ENCODE measurements around the gene NRXN3.

Gene NRXN3

DNA sequence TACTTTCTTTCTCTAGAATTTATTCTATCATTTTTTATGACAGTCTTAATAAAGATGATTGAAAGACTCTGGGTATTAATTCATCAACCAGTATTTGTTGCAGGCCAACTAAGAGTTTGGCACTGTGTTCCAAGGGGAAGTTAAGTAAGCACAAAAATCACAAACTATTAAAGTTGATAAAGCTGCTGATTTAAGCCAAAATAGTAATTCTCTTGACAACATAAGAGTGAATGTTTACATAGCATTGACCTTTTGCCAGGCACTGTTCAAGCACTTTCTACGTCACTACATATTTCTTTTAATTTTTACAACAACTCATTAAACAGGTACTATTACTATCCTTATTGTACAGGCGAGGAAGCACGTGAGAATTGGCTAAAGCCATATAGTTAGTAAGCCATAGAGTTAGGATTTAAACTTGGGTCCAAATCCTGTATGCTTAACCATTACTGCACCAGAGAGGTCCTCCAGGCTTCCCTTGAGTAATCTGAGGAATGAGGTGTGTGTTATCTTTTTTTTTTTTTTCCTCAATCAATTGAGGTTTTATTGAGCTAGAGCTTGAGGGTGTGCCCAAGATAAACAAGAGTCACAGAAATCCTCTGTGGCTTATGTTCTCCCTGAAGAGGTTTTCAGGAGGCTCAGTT, 1031.5 kb downstream of the NRXN3 start:
- DNase-seq (ENCODE audit: low read depth, low spot score) = no peak

DNA sequence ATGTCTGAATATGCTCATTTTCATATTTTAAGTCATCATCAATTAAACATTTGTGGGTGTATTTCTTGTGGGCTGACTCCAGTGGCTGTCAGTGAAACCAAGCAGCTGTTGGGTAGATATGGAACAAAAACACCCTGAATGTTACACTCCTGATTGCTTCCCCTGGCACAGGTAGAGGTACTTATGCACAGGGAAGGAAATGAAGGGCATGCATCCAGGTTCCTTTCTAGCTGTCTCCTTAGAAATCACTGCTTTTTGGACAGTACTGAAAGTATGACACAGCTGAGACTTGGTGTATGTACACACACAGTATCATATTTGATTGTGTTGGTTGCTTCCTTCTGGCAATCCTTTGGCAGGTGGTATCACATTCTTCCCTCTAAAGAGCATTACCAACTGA, 1034.4 kb downstream of the NRXN3 start:
- DNase-seq (ENCODE audit: low read depth, low spot score) = no peak

DNA sequence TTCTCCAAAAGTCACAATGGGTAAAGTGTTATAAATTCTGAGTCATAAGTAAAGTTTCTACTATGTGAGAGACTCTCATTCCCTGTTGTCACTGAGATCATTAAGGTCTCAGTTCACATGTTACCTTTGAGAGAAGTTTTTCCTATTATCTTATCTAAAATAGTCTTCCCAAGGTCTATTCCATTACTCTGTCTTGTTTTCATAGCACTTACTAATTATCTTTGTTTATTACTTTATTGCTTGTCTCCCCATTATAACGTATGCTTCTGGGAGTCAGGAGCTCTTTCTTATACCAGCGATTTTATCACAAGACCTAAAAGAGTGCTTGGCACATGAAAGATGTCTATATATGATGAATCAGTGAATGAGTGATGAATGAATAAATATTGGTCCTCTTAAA, 1039.2 kb downstream of the NRXN3 start:
- DNase-seq (ENCODE audit: low read depth, low spot score) = no peak

DNA sequence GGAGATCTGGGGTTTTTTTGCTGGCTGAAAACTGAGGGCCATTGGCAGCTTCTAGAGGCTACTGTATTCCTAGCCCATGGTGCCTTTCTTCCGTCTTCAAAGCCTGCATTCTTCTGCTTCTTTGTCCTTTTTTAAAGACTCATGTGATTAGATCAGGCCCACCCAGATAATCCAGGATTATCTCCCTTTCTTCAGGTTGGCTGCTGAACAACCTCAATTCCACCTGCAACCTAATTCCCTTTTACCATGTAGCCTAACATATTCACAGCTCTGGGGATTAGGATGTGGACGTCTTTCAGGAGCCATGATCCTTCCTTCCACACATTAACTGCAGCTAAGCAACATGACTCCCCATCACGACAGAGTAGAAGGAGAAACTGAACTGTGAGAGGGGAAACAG, 1055.6 kb downstream of the NRXN3 start:
- no peak for DNase-seq (ENCODE audit: low read depth, low spot score)

DNA sequence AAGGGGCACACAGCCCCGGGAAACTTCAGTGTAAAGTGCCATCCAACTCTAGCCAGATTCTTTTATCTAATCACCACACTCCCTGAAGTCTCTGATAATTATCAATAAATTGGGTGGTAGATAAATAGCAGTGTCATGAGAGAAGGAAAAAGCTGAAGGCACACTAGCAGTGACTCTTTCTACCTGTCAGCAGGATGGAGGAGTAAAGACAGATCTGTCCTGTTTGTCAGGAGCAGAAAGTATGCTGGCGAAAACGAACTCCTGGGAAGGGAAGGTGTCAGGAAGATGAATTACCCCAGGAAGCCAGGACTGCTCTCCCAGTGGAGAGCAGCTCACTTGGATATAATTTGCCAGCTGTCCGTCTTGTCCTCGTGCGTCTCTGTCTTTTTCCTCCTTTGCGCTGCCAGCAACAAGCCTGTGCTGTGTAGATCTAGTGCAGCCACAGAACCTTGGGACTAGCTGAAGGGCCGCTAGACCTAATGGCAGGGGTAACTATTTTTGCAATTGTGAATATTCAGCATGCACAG, 1059.3 kb downstream of the NRXN3 start:
- DNase-seq (ENCODE audit: low read depth, low spot score) = peak; percentile 84

DNA sequence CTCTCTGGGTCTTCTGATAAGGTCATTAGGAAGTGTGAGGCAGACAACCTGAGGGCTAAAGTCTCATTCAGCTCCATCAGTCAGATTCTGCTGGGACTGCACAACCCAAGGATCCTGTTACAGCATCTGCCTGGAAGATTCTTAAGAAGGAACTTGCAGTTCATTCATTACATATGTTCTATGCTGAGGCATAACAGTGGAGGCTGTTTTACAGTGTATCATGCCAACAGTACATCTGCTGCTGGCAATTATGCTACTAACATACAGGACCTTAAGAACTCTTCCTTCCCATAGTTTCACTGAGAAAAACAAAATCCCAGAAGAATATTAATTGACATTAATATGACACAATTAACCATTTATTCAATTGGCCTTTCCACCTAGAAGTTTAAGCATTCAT, 1072.5 kb downstream of the NRXN3 start:
- peak; percentile 3 for DNase-seq (ENCODE audit: low read depth, low spot score)

DNA sequence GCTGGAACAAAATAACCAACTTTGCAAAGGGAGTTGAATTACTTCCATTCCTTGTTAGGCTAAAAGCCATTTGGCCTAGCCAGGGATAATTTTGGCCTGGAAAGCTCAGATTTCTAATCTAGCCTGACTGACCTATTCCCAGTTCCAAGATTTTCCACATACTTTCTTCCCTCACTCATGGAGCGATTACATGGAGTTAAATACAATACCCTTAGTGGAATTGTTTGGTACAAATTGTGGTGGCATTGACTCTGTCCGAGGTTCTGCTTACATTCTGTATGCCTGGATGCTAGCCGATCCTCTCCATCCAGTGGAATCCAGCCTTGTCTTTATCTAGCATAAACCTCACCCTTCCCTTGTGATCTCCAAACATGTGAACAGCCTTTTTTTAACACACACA, 1076.0 kb downstream of the NRXN3 start:
- no peak for DNase-seq (ENCODE audit: low read depth, low spot score)

DNA sequence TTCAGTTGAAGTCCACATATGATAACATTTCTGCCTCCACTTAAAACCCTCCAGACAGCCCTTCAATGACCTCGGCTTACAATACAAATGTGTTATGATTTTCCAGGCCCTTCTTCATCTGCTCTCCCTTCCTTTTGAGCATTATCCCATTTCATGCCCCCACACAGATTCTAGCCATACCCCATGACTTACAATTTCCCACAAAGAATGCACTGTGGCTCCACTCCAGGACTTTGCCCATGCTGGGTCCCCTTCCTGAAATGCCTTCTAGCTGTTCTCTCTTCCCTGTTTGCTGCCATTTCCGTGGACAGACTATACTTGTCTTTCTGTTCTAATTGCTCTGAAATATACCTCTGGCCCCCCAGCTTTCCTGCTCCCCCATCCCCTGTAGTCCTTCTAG, 1078.0 kb downstream of the NRXN3 start:
- no peak for DNase-seq (ENCODE audit: low read depth, low spot score)

DNA sequence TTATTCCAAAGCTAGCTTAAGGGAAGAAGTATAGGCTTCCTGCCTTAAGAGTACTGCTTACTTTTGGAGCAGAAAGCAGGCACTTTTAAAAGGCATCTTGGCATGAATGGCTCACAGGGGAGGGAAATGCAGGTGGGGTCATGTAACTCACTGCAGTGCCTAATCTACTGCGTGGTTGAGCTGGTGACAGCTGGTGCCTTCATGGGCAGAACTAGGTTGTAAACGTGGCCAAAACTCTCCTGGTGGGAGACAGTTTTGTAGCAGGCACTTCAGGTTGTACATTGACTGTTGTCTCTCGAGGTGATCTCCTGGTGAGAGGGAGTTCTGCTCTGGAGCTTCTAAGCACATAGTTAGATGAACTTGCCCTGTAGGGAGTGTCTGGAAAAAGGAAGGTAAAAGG, 1078.6 kb downstream of the NRXN3 start:
- DNase-seq (ENCODE audit: low read depth, low spot score) = no peak

DNA sequence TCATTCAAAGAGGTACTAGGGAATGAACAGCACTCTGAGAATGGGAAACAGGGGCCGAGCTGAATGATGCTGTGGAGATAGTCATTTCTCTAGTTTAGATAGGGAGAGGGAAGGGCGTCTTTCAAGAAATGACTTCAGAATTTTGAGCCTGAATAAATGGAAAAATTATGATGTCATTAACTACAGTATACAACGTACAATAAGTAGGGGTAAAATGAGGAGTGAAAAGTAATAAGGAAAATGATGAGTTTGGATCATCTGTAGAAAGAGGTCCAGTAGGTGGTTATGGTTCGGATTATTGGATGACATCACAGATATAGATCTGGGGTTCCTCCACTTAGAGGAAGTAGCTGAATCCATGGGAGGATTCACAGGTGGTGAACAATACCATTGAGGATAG, 1081.1 kb downstream of the NRXN3 start:
- no peak for DNase-seq (ENCODE audit: low read depth, low spot score)

DNA sequence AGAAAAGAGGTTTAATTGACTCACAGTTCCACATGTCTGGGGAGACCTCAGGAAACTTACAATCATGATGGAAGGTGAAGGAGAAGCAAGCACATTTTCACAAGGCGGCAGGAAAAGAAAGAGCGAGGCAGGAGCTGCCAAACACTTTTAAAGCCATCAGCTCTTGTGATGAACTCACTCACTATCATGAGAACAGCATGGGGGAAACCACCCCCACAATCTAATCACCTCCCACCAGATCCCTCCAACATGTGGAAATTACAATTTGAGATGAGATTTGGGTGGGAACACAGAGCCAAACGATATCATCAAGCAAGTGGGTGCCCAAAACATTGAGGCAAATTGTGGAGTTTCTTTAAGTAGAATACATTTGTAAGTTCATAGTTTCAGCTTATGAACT, 1083.4 kb downstream of the NRXN3 start:
- no peak for DNase-seq (ENCODE audit: low read depth, low spot score)

DNA sequence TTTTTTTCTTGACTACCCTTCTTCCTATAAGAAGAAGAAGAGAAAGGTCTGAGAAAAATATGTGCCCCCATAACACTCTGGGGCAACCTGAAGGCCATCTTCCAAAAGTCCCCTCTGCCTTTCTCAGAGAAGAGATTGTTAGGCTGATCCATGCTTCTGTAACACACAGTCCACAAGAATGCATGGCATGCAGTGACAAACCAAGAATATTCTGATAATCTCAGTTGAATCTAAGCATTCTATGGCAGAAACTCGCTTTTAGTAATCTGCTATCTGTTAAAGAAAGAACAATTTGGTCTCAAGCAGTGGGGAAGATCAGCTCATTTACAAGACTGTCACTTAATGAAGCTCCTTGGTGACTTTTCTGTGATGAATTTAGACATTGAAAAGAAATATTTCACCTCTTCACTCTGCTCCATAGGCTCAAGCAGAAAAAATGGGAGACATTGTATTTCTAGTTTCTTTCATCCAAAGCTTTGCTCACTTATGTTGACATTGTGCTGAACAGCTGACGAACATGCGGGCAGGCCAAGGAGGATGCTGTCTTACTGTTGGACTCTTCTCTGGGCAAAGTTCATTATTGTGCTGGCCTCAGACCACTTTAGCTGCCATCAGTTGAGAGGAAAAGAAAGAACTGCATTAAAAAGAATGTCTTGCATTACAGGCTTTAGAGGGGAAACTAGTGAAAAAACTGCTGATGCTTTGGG, 1084.0 kb downstream of the NRXN3 start:
- DNase-seq (ENCODE audit: low read depth, low spot score) = no peak

DNA sequence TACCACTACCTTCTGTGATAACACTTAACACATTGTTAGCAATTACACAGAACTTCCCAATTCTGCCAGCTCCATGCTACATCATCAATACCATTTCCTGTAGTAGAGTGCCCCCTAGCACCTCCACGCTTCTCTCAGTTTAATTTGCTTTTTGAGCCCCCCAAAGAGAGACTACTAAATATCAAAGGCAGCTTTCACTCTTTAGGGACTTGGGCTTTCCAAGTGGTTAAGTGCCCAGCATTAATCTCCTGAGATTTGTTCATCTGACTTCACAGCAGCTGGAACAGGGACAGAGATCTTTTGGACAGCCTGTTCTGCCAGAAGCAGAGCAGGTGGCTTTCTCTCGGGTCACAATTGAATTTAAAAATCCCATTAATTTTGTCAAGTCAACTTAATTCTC, 1086.2 kb downstream of the NRXN3 start:
- no peak for DNase-seq (ENCODE audit: low read depth, low spot score)

DNA sequence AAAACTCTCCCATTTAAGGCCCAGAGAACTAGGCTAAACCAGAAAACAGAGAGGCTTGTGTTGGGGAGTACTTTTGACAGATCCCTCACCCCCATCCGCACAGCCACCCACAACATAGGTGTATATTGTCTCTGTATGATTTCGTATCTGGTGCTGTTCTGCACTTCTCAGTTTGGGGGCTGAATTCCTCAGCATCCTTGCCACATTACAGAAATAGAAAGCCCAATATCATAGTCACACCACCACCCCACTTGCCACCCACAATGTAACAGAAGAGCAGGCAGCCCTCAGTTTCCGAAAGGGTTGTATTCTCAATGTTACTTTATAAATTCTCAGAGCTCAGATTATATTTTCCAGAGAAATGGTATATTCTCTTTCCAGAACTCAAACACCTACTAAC, 1090.2 kb downstream of the NRXN3 start:
- DNase-seq (ENCODE audit: low read depth, low spot score) = no peak

DNA sequence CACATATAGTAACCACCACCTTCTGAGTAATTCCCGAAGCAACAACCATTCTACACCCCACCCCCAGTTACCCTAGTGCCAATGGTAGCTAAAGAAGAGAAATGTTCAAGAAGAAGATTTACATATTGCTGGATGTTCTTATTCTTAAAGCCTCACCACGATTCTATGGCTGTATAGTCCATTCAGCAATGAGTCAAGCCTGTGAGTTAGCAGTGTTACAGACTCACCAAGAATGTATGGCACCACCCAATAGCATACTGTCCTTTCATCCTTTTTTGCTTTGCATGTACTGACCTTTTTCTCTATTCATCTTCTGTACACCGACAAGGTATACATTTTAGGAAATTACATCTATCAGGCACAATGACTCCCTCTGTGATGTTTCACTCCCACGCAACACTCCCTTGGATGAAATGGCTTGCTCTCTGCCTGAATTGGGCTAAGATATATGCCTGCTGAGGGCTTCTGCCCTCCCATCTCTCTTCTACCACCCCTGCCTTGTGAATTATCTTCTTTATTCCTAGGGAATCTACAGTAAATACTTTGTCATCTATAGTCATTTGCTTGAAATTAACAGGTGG, 1095.3 kb downstream of the NRXN3 start:
- no peak for DNase-seq (ENCODE audit: low read depth, low spot score)

DNA sequence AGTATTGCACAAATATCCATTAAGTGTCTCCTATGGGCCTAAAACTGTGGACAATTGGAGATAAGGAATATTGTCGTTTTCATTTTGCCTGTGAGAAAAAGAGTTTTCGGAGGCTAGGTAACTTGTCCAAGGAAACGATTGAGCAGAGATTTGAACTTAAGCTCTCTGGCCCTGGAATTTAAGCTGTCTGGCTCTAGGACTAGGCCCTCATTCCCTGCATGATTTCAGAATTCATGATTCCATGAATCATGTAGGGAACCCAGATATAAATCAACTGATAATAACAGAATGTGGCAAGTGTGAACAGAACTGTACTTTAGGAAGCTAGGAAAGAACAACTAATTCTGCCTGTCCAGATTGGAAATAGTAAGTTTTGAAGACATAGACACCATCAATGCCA, 1100.2 kb downstream of the NRXN3 start:
- DNase-seq (ENCODE audit: low read depth, low spot score) = no peak

DNA sequence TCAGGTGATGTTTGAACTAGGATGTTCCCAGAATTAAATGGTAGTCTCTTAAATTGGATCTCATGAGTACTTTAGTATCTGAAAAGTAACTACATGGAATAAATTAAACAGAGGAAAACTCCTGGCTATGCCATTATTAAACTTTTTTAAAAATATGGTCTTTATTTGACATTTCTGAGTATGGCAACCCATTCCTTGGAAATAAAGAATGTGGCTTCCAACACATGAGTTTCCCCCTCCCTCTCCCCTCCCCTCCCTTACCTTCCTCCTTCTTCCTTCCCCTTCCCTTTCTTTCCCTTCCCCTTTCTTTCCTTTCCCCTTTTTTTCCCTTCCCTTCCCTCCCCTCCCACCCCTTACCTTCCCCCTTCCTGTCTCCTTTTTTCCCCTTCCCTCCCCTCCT, 1100.9 kb downstream of the NRXN3 start:
- no peak for DNase-seq (ENCODE audit: low read depth, low spot score)

DNA sequence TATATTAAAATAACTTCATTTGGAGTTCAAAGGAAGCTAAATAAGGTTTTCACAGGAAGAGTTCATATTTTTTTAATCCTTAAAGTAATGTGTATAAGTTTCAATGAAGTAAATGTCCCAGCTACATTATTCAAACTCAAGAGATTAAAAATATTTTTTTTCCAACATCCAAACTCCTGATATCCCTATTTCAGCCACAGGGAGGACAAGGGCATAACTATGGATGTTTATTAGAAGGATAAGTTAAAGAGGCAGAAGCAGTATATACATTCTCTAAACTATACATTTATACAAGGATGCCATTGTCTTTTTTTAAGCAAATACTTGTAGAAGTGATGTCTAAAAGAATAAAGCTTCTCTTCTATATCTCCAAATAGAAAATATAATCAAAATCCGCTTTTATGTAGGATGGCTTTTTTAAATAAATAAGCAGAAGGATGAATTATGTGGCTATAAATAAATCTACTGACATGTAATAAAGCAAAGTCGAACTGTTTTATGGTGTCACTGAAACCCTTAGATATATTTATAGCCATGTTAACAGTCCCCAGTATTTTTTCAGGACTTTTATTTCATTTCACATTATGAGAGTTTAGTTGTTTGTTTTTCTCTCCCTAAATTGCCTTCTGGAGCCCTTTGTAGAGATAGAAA, 1104.6 kb downstream of the NRXN3 start:
- DNase-seq (ENCODE audit: low read depth, low spot score) = no peak

DNA sequence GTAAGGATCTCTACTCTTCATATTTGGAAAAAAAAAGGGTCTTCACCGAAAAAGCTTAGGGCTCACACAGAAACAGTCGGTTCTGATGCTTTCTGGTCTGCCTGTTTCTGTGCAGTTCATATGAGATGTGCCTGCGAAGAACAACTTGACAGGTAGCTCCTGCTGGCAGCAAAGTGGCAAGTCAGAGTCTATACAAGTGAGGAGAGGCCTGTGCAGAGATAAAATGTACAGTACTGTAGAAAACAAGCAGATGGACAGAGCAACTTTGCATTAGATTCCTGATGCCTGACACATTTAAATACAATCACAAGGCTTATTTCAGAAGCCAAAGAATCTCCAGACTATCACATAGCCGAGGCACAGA, 1105.1 kb downstream of the NRXN3 start:
- DNase-seq (ENCODE audit: low read depth, low spot score) = no peak

DNA sequence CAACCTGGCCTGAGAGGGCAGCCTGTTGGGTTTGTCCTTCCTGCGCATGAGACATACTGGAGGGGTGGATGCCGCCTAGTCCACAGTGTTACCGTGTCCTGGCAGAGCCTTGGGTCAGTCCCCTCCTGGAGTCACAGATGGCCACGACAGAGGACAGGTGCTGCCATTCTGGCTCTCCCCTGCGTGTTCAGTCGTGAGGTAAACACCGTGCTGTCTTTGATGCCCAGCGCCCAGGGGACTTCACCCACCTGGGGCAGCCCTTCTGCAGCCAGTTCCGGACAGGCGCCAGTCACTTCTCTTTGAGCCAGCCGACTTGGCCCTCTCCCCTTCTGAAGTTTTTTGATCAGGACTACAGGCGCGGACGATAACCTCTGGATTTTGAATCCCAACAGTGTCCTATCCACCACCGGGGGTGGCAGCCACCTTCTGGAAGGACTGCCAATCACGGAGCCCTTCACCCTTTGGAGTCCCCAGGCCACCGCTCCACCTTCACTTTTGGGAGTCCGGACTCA, 1108.2 kb downstream of the NRXN3 start:
- no peak for DNase-seq (ENCODE audit: low read depth, low spot score)

DNA sequence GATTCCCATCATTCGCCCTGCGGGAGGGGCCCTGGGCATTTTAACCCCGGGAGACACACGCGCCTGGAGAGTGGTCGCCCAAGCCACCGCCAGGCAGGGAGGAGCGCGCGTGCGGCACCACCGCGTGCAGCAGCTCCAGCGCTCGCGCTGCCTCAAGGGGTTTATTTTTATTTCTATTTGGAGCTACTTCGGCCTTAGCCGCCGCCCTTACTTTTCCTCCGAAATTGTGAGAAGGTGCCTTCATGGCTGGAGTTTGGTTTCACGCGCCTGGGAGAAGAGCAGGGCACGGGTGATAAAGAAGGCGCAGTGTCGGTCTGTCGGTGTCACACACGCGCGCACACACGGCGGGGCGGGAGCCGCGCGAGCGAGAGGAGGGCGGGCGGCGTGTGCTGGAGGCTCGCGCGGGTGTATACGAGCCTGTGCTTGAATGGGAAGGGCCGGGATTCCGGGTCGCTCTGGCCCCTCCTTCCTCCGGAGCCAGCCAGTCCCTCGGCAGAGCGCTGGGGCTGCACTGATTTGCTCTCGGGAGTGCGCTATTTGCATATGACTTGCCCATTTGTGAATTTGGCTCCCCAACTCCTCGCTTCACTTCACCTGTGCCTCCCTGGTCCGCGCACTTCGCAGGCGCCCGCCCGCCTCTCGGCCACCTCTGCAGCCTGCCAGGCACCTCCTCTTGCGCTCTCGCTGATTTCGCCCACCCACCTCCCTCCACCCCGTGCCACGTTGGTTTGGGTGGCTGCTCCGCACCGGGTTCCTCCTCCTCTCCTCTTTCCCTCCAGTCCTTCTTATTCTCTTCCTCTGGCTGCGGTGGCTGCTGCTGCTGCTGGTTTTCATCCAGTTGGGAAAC, 1108.8 kb downstream of the NRXN3 start:
- DNase-seq (ENCODE audit: low read depth, low spot score) = peak; percentile 97

Data from ELF-1 (cell line).